B cell (primary cell): Measurements from ENCODE around the gene INHBE. TPM values are rescaled to one million over a fixed set of nuclear protein-coding genes. Genes with fewer than 3 reads are reported as not detected.

Source experiments
- ATAC-seq: fragments of 200-7000 bp; cut with Tn5 transposase; one replicate; pipeline ENCODE4 v1.10.0; 2021; ENCODE audit warnings: low read depth, mild to moderate bottlenecking, moderate number of reproducible peaks, moderate library complexity
- CTCF ChIA-PET: fragments of 350-600 bp; sonication (Branson Sonifier 250); formaldehyde crosslinking; loops from one replicate; lab custom pipeline; 2021; ENCODE audit warnings: antibody characterized with exemption, inconsistent platforms; lab: Charles Lee
- POLR2A ChIA-PET: fragments of 350-600 bp; sonication (Branson Sonifier 250); formaldehyde crosslinking; loops from one replicate; lab custom pipeline; 2021; ENCODE audit warnings: antibody characterized with exemption; lab: Charles Lee
- DNase-seq: peaks from one replicate; pipeline ENCODE4 v3.0.0; 2013
- H2AFZ ChIP-seq: 2 replicates; pipeline ENCODE4 v1.6.1; 2012; ENCODE audit warnings: mild to moderate bottlenecking, low read depth, low read length; ENCODE audit not compliant: insufficient read depth, poor library complexity, severe bottlenecking
- H3K27ac ChIP-seq, 2 donors: 1 replicate in 1 of 2; 2 replicates in 1 of 2; pipeline ENCODE4 v1.5.1; 2012 to 2013; ENCODE audit warnings: low read length in 2 of 2, mild to moderate bottlenecking in 2 of 2, moderate library complexity in 1 of 2
- H3K27me3 ChIP-seq, 4 experiments: fragments of 200-600 bp in 1 of 4; sonication (generic) in 1 of 4; replicated peaks in 1 of 4; 1 replicate in 2 of 4; 2 replicates in 2 of 4; pipeline versions ENCODE4 v1.6.1 to v1.7.0; 2013 to 2016; ENCODE audit warnings: low read length in 3 of 4, mild to moderate bottlenecking in 2 of 4, mixed read lengths in 1 of 4, moderate library complexity in 1 of 4; ENCODE audit not compliant: insufficient read depth in 4 of 4, control insufficient read depth in 3 of 4; ENCODE audit errors: control extremely low read depth in 1 of 4
- H3K36me3 ChIP-seq, 2 experiments: replicated peaks in 1 of 2; 1 replicate in 1 of 2; 2 replicates in 1 of 2; pipeline versions ENCODE4 v1.6.1 to v1.7.1; 2013; ENCODE audit warnings: low read length in 1 of 2; ENCODE audit not compliant: insufficient read depth in 2 of 2, control insufficient read depth in 1 of 2; ENCODE audit errors: control extremely low read depth in 1 of 2, extremely low read depth in 1 of 2
- H3K4me1 ChIP-seq, 2 donors: fragments of 200-600 bp in 1 of 2; sonication (generic) in 1 of 2; 1 replicate in 1 of 2; 2 replicates in 1 of 2; pipeline versions ENCODE4 v1.5.1 to v1.6.1; 2013 to 2017; ENCODE audit warnings: low read length in 2 of 2; ENCODE audit not compliant: control insufficient read depth in 2 of 2, insufficient read depth in 2 of 2
- H3K4me2 ChIP-seq: replicated peaks from 2 replicates; pipeline ENCODE3; 2012; ENCODE audit warnings: mild to moderate bottlenecking, low read depth, low read length; ENCODE audit not compliant: poor library complexity, severe bottlenecking
- H3K4me3 ChIP-seq, 5 experiments: fragments of 200-600 bp in 1 of 5; sonication (generic) in 1 of 5; 1 replicate in 3 of 5; 2 replicates in 2 of 5; pipeline versions ENCODE4 v1.5.1 to v1.7.0; 2011 to 2016; ENCODE audit warnings: low read length in 4 of 5, mild to moderate bottlenecking in 4 of 5, low read depth in 2 of 5, control low read depth in 1 of 5, moderate library complexity in 1 of 5; ENCODE audit not compliant: insufficient read depth in 1 of 5; ENCODE audit errors: control extremely low read depth in 1 of 5, extremely low read depth in 1 of 5
- H3K79me2 ChIP-seq: fragments of 200-600 bp; sonication (generic); one replicate; pipeline ENCODE4 v1.6.0; 2016; ENCODE audit warnings: low read length; ENCODE audit not compliant: control insufficient read depth, insufficient read depth
- H3K9ac ChIP-seq: fragments of 200-600 bp; sonication (generic); 2 replicates; pipeline ENCODE4 v1.6.1; 2017; ENCODE audit warnings: mild to moderate bottlenecking, low read length, moderate library complexity
- H3K9me3 ChIP-seq, 3 donors: one replicate each; pipeline versions ENCODE4 v1.6.1 to v1.7.1; 2013; ENCODE audit warnings: low read length in 2 of 3; ENCODE audit not compliant: control insufficient read depth in 2 of 3, insufficient read depth in 1 of 3; ENCODE audit errors: control extremely low read depth in 1 of 3
- H4K20me1 ChIP-seq: 2 replicates; pipeline ENCODE4 v1.6.0; 2012; ENCODE audit warnings: mild to moderate bottlenecking, low read length; ENCODE audit not compliant: insufficient read depth, control insufficient read depth, poor library complexity, severe bottlenecking
- H3K27ac Mint-ChIP-seq: one replicate; pipeline ENCODE4 v1.8.0; 2021; ENCODE audit warnings: mixed read lengths
- H3K27me3 Mint-ChIP-seq: one replicate; pipeline ENCODE4 v1.8.0; 2021; ENCODE audit warnings: mixed read lengths
- H3K4me1 Mint-ChIP-seq: one replicate; pipeline ENCODE4 v1.8.0; 2021; ENCODE audit warnings: mixed read lengths
- H3K4me3 Mint-ChIP-seq: one replicate; pipeline ENCODE4 v1.8.0; 2021; ENCODE audit warnings: mixed read lengths
- H3K9me3 Mint-ChIP-seq: one replicate; pipeline ENCODE4 v1.8.0; 2022; ENCODE audit warnings: mixed read lengths; ENCODE audit not compliant: insufficient read depth
- CTCF ChIP-seq: fragments of 200-600 bp; IDR thresholded peaks from one replicate; pipeline ENCODE4 v1.8.0; 2022; ENCODE audit warnings: antibody characterized with exemption, mild to moderate bottlenecking
- EZH2 ChIP-seq: IDR thresholded peaks from 2 replicates; pipeline ENCODE4 v1.6.1; 2012; ENCODE audit warnings: borderline replicate concordance, low read depth, mild to moderate bottlenecking, moderate library complexity, low read length; ENCODE audit not compliant: insufficient read depth, poor library complexity, severe bottlenecking
- WGBS: methylation state at CpG from one replicate; pipeline ENCODE4 v1.1.5; 2013; ENCODE audit warnings: missing lambda C conversion rate; ENCODE audit not compliant: insufficient coverage; 5-methylcytosine and 5-hydroxymethylcytosine counted together
- intact Hi-C: fragments of 100-400 bp; cut with micrococcal nuclease; formaldehyde crosslinking; loops from one replicate; pipeline ENCODE4 v1.10.0; 2022
- polyA plus RNA-seq: library from polyadenylated mRNA; depleted of rRNA; stranded (reverse); fragments of >200 nt; gene quantifications from 2 replicates; pipeline ENCODE4 v1.2.3, GENCODE V29; 2012
- total RNA-seq, 2 donors: library from RNA; stranded (reverse); fragments of 120-200 nt in 1 of 2; gene quantifications; 1 replicate in 1 of 2; 2 replicates in 1 of 2; pipeline versions ENCODE4 v1.2.3 to v1.2.4, GENCODE V29; 2013 to 2022

The INHBE gene
- total and polyA plus RNA-seq, 2 donors (not counting 1 experiment from before 2014, with no cell fraction given), result not detected

GRCh38 chr12:57459055-57459749 lies 4.1 kb downstream of the INHBE start:
- H3K27me3 Mint-ChIP-seq, result no peaks in the 10 kb centered on the region
- CTCF ChIA-PET, result interaction anchor here (0.6 to 7.6 kb wide), 42 partner anchors 9 to 449 kb away, joined by 3 to 166 read pairs (median 5); partner anchors contain the start of genes ARHGAP9, B4GALNT1, DDIT3 and INHBC
- H3K4me3 ChIP-seq, result peak overlapping the region; percentile 58 to 93 (median 89)

More at GRCh38 chr12:57459055-57459749, 4.1 kb downstream of the INHBE start:
- POLR2A ChIA-PET, result interaction anchor here (0.6 to 2.0 kb wide), 7 partner anchors 18 to 773 kb away, joined by 3 to 10 read pairs (median 5); partner anchors contain the start of gene ARHGAP9
- 0% methylated on average over 18 of the region's 24 CpGs for WGBS
- DNase-seq (peak; percentile 97), ATAC-seq (peak; percentile 71)
- no peaks in the 10 kb centered on the region for H3K36me3 ChIP-seq
- H3K79me2 ChIP-seq, result peaks cover 6% of the 10 kb centered on the region
- no peaks in the 10 kb centered on the region for H3K9me3 Mint-ChIP-seq
- H3K27ac ChIP-seq, result peak overlapping the region; percentile 88 to 92
- H3K9ac ChIP-seq, result peak overlapping the region; percentile 81
- no peaks in the 10 kb centered on the region for H3K27me3 ChIP-seq
- H3K4me2 ChIP-seq, result peak overlapping the region; percentile 94
- TF ChIP-seq EZH2 (no peak), CTCF (peak; percentile 84)
- intact Hi-C loops, result loop anchor here (1.0 to 10.0 kb wide), 7 partner anchors 28 to 347 kb away; partner anchors contain the start of genes CDK4, DDIT3, MARCHF9 and R3HDM2
- no peaks in the 10 kb centered on the region for H3K9me3 ChIP-seq
- peak overlapping the region; percentile 95 for H3K27ac Mint-ChIP-seq
- H3K4me1 Mint-ChIP-seq, result peaks cover 53% of the 10 kb centered on the region
- H3K4me3 Mint-ChIP-seq, result peak overlapping the region; percentile 98
- H2AFZ ChIP-seq, result peak overlapping the region; percentile 78
- no peaks in the 10 kb centered on the region for H4K20me1 ChIP-seq
- peaks cover 30 to 58% of the 10 kb centered on the region in 2 donors for H3K4me1 ChIP-seq
